Measurements from ENCODE around the gene SATB1.

DNA sequence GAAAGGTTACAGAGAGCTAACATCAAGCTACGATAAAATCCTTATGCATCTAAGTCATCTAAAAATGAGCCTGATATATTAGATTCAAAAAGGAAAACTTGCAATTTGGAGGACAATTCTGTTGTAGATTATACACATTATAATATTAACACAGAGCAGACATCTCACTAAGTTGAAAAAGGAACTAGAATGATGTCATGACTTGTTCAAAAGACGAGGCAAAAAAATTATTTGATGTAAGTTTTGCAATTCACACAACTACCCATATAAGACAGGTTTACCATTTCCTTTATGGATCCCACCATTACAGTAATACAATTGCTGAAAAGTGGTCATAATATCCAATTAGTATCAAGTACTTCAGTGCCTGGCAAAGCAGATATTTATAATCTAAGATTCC, 15.9 kb downstream of the SATB1 start:
- TF ChIP-seq YY1 (IDR thresholded peaks at IDR 0.05; ENCODE audit: insufficient read depth, insufficient read length), result no peak
- no peak for TF ChIP-seq ZNF274 (IDR thresholded peaks at IDR 0.05; ENCODE audit: low read depth, low read length)
- TF ChIP-seq SUZ12 (IDR thresholded peaks at IDR 0.05; ENCODE audit: extremely low read depth, insufficient read depth, insufficient read length), result no peak

All from NT2/D1 (cell line).